LNCaP clone FGC (cell line): Measurements from ENCODE around the gene RBCK1.

Source experiments
- DNase-seq: peaks from one replicate; pipeline ENCODE4 v3.0.0-alpha.2; 2011; ENCODE audit warnings: low read depth
- H3K4me3 ChIP-seq: 2 replicates; pipeline ENCODE4 v1.5.1; 2011; ENCODE audit warnings: mild to moderate bottlenecking, low read depth, low read length, control low read depth
- CTCF ChIP-seq: IDR thresholded peaks from 2 replicates; pipeline ENCODE4 v1.5.1; 2012; ENCODE audit warnings: mild to moderate bottlenecking; ENCODE audit not compliant: control insufficient read depth, insufficient read depth; ENCODE audit errors: extremely low read depth

Gene RBCK1

GRCh38 chr20:460180-460579 lies 52.1 kb downstream of the RBCK1 start:
- no peak for TF ChIP-seq CTCF
- no peak for DNase-seq
- H3K4me3 ChIP-seq, result no peak overlapping the region

- no peak for DNase-seq
- no peak for TF ChIP-seq CTCF
- H3K4me3 ChIP-seq, result peak overlapping the region; percentile 84
Observed at GRCh38 chr20:460707-461106, 52.6 kb downstream of the RBCK1 start.

- H3K4me3 ChIP-seq, result peak overlapping the region; percentile 84
- no peak for DNase-seq
- no peak for TF ChIP-seq CTCF
Observed at GRCh38 chr20:461254-462198, 53.4 kb downstream of the RBCK1 start.

- peak within 1 kb of the TSS; percentile 84 for H3K4me3 ChIP-seq
- peak; percentile 46 for DNase-seq
- TF ChIP-seq CTCF, result peak; percentile 44
Observed at GRCh38 chr20:462199-462991, 54.3 kb downstream of the RBCK1 start, which contains the start of gene TBC1D20. TSS of gene TBC1D20 (minus strand) at chr20:462533. CDS start at chr20:462405, 128 bp downstream.

GRCh38 chr20:467755-468154 lies 59.7 kb downstream of the RBCK1 start:
- H3K4me3 ChIP-seq, result no peak overlapping the region
- TF ChIP-seq CTCF, result no peak
- no peak for DNase-seq

- no peak for DNase-seq
- H3K4me3 ChIP-seq, result no peak overlapping the region
- TF ChIP-seq CTCF, result no peak
Observed at GRCh38 chr20:469746-470490, 61.8 kb downstream of the RBCK1 start.
